Prostate gland (tissue), 2 donors: ENCODE data around the gene MLN. TPM values are rescaled to one million over a fixed set of nuclear protein-coding genes. Genes with fewer than 3 reads are reported as not detected.

Experiments used
- DNase-seq: peaks from one replicate; pipeline ENCODE4 v3.0.0-alpha.2; 2019; ENCODE audit warnings: low spot score
- H3K27ac ChIP-seq, 2 donors: fragments of 200-600 bp; sonication (generic); 2 replicates each; pipeline ENCODE4 v1.5.1; 2017 to 2019
- H3K27me3 ChIP-seq: fragments of 200-600 bp; sonication (generic); replicated peaks from 2 replicates; pipeline ENCODE4 v1.5.1; 2019; ENCODE audit not compliant: insufficient read depth
- H3K36me3 ChIP-seq, 2 donors: fragments of 200-600 bp; sonication (generic); 1 replicate in 1 of 2; 2 replicates in 1 of 2; pipeline versions ENCODE4 v1.5.1 to v1.8.1; 2017 to 2019
- H3K4me1 ChIP-seq: fragments of 200-600 bp; sonication (generic); replicated peaks from 2 replicates; pipeline ENCODE4 v1.5.1; 2019
- H3K4me3 ChIP-seq, 2 donors: fragments of 200-600 bp; sonication (generic); 2 replicates each; pipeline ENCODE4 v1.5.1; 2017 to 2019
- H3K9me3 ChIP-seq: fragments of 200-600 bp; sonication (generic); 2 replicates; pipeline ENCODE4 v1.5.1; 2017
- POLR2A ChIP-seq: fragments of 450-650 bp; IDR thresholded peaks from one replicate; pipeline ENCODE4 v1.6.1; 2016; ENCODE audit warnings: antibody characterized with exemption, mild to moderate bottlenecking
- POLR2AphosphoS5 ChIP-seq: sonication (generic); formaldehyde crosslinking; IDR thresholded peaks from one replicate; pipeline ENCODE4 v1.6.1; 2017; ENCODE audit warnings: antibody characterized with exemption
- WGBS: methylation state at CpG from one replicate; pipeline ENCODE4 v1.1.5; 2018; 5-methylcytosine and 5-hydroxymethylcytosine counted together
- intact Hi-C: fragments of 100-400 bp; cut with DNase I; formaldehyde crosslinking; loops from one replicate; pipeline ENCODE4 v1.14.2; 2022
- total RNA-seq, 2 donors: library from RNA; depleted of rRNA; stranded (reverse); fragments of >200 nt; gene quantifications; one replicate each; pipeline ENCODE4 v1.1.0, GENCODE V29; 2016
- TF ChIP-seq, protein P1 (sequence below), 4 experiments: fragments of 200-600 bp in 2 of 4; fragments of 450-650 bp in 2 of 4; sonication (generic) in 2 of 4; IDR thresholded peaks; 1 replicate in 3 of 4; 2 replicates in 1 of 4; pipeline ENCODE4 v1.5.1; 2016 to 2019; ENCODE audit warnings: antibody characterized with exemption in 4 of 4, mild to moderate bottlenecking in 2 of 4, moderate library complexity in 2 of 4

Gene MLN
- total RNA-seq, 2 donors from 2014 or later, result not detected

DNA sequence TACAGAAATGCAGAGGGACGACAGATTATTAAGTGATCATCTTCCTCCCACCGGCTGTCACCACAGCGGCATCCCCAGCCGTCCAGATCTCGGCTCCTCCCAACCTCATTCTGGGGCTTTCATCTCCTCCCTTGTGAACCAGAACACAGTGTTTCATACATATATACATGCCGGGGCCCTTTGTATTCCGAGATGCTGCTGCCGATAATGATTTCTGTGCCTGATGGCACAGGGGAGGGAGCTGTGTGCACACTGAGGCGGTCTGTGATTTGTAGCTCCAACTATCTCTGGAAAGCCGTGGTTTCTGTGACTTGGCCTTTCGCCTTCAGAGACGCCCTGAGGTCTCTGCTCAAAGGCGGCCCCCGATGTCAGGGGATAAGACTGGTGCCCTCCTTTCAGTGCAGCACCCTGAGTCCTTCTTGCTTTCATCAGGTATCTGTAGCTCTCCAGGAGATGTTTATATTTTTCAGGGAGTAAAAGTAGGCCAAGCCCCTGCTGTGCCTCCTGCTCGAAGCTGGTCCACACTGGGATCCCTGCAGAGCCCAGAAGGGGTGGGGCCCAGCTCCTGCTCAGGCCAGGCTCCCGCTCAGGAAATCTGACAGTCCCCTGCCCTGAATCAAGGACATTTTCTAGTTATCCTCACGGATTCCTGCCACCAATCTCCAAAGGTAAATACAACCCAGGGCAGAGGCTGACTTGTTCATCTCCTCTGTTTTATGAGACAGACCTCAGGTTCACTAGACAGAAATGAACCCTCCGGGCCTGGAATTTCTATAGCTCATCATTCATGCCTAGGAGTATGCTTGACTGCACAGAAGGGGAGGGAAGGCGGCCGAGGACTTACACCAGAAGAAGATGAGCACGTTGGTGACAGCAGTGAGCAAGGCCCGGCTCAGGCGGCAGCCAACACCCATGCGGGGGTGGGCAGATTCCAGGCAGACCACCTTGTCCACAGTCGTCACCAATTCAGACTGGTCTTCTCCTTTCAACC lies 26.1 kb downstream of the MLN start:
- Histone ChIP-seq H3K4me3 (no peak overlapping the region), H3K36me3 (peaks cover 33 to 67% of the 10 kb centered on the region in 2 donors), H3K27me3 (no peaks in the 10 kb centered on the region), H3K4me1 (peaks cover 3% of the 10 kb centered on the region), H3K9me3 (no peaks in the 10 kb centered on the region), H3K27ac (no peak overlapping the region)
- no peak for DNase-seq
- WGBS, result 85% methylated on average over 25 of the region's 25 CpGs
- intact Hi-C loops, result no loop called here
- TF ChIP-seq POLR2AphosphoS5 (no peak), POLR2A (no peak)
- TF ChIP-seq, protein P1, sequence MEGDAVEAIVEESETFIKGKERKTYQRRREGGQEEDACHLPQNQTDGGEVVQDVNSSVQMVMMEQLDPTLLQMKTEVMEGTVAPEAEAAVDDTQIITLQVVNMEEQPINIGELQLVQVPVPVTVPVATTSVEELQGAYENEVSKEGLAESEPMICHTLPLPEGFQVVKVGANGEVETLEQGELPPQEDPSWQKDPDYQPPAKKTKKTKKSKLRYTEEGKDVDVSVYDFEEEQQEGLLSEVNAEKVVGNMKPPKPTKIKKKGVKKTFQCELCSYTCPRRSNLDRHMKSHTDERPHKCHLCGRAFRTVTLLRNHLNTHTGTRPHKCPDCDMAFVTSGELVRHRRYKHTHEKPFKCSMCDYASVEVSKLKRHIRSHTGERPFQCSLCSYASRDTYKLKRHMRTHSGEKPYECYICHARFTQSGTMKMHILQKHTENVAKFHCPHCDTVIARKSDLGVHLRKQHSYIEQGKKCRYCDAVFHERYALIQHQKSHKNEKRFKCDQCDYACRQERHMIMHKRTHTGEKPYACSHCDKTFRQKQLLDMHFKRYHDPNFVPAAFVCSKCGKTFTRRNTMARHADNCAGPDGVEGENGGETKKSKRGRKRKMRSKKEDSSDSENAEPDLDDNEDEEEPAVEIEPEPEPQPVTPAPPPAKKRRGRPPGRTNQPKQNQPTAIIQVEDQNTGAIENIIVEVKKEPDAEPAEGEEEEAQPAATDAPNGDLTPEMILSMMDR (IDR thresholded peaks at IDR 0.05), result no peak

DNA sequence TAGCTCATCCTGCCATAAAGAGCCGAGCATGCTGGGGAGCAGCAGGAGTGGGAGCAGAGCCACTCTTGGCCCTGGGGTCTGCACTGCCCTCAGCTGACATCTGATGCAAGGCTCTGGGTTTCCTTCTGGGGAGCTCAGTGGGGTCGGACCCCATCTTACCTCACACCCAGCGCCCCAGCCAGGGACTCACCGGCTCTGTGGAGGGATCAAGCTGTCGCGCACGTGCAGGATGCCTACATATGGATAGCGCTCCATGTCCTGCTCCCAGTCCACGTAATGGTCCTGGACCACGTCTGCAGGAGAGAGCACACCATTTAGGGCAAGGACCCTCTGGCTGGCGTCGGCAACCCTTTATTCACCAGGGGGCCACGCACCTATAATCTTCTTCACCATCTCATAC lies 27.0 kb downstream of the MLN start:
- H3K27ac ChIP-seq, result no peak overlapping the region
- intact Hi-C loops, result no loop called here
- H3K4me1 ChIP-seq, result peaks cover 12% of the 10 kb centered on the region
- no peak for DNase-seq
- TF ChIP-seq, protein P1 (IDR thresholded peaks at IDR 0.05), result no peak
- no peak for TF ChIP-seq POLR2A
- TF ChIP-seq POLR2AphosphoS5, result no peak
- no peaks in the 10 kb centered on the region for H3K27me3 ChIP-seq
- 83% methylated on average over 13 of the region's 13 CpGs for whole genome bisulfite sequencing
- no peaks in the 10 kb centered on the region for H3K9me3 ChIP-seq
- peaks cover 33 to 67% of the 10 kb centered on the region in 2 donors for H3K36me3 ChIP-seq
- no peak overlapping the region for H3K4me3 ChIP-seq

DNA sequence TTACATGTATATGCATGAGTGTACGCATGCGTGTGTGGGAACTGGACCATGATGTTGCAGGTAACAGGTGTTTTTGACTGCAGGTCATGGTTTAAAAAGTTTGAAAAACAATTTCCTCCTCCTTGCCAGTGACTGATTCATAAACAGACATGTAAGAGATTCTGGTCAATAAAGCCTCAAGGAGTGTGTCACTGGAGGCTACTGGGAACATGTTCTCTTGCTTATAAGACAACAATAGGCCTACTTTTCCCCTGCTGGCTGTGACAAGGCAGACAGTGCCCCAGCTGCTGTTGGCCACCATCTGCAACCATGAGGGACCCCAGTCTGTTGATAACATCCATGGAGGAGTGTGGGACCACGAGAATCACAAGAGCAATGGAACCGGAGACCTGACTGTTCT lies 27.6 kb downstream of the MLN start:
- WGBS, result 96% methylated on average over 4 of the region's 4 CpGs
- no peak for TF ChIP-seq POLR2AphosphoS5
- TF ChIP-seq, protein P1 (IDR thresholded peaks at IDR 0.05), result no peak
- intact Hi-C loops, result no loop called here
- Histone ChIP-seq H3K9me3 (no peaks in the 10 kb centered on the region), H3K36me3 (peaks cover 33 to 67% of the 10 kb centered on the region in 2 donors), H3K27ac (no peak overlapping the region), H3K4me1 (peaks cover 16% of the 10 kb centered on the region), H3K27me3 (no peaks in the 10 kb centered on the region), H3K4me3 (no peak overlapping the region)
- no peak for DNase-seq

DNA sequence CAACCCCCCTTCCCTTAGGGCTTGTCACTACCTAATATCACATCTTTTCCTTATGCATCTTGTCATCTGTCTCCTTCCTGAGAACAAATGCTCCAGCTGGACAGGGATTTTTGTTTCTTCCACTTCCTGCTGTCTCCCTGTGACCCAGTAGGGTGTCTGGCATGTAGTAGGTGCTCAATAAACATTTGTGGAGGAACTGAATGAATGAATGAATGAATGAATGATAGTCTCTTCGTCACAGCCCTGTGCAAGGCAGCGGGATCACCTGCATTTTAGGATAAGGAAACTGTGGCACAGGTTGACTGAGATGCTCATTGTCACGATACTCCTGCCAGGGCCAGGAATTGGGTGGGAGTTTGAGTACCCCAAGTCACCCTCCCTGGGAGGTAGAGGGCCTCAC lies 29.0 kb downstream of the MLN start:
- intact Hi-C loops, result no loop called here
- Histone ChIP-seq H3K9me3 (no peaks in the 10 kb centered on the region), H3K27me3 (no peaks in the 10 kb centered on the region), H3K36me3 (peaks cover 33 to 57% of the 10 kb centered on the region in 2 donors), H3K4me1 (peaks cover 30% of the 10 kb centered on the region), H3K27ac (no peak overlapping the region), H3K4me3 (no peak overlapping the region)
- TF ChIP-seq POLR2AphosphoS5, result no peak
- no peak for TF ChIP-seq POLR2A
- TF ChIP-seq, protein P1 (IDR thresholded peaks at IDR 0.05), result no peak
- no peak for DNase-seq
- WGBS, result 97% methylated on average over 3 of the region's 3 CpGs
